Activated CD8-positive, alpha-beta memory T cell treated with anti-CD3 and anti-CD28 coated beads, Interleukin-2, amount 50 U/mL, for 4 hours (primary cell): ENCODE measurements around the gene PCP4.
"Not testable (repeated sequence)": the region's sequence is repeated elsewhere in the genome, so short reads cannot be mapped to it uniquely, and the experiment has no call there.

Experiments
- DNase-seq: peaks from one replicate; pipeline ENCODE4 v3.0.0-alpha.2; 2020

The PCP4 gene

DNA sequence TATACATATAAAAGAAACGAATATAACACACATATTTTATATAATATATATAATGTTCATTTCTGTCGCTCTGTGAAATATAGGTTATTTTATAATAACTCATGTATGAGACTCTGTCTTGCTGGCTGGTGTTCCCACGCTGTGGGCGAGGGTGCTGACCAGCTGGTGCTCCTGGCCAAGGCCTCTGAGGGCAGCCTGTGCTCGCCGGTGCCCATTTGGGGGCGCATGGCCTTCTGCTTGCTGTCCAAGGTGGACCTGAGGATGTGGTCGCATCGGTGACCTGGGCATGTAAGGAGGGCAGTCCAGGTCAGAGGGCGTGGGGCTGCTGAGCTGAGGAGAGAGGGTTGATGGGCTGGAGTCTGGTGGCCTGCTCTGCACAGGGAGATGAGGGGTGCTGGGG lies 1.1 kb upstream of the PCP4 start:
- no peak for DNase-seq

DNA sequence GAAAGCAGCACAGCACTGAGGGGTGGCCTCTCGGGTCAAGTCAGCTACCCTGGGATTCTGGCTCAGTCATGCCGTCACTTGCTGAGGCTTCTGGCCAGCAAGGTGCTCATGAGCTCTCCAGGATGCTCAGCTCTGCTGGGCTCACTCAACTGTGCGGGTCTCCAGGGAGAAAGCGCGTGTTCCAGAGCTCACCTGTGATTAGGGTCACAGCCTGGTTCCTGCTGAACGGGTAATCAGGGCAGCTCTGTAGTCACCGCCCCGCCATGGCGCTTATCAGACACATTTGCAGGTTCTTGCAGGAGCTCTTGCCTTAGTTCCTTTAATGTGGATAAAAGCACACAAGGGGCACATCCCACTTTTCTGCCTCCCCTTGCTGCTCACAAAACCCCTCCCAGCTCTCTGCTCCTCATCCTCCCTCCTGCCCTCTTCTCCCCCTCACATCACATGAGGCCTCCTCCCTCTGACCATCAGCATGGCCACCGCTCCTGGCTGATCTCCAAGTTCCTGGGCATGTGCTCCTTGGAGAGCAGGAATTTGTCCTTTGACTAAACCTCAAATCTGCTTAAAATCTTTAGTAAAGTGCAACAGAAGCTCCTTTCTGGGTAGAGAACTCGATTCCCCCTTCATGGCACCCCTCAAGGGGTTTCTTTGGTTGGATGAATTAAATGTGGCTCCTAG lies 2.0 kb downstream of the PCP4 start:
- DNase-seq: no peak

DNA sequence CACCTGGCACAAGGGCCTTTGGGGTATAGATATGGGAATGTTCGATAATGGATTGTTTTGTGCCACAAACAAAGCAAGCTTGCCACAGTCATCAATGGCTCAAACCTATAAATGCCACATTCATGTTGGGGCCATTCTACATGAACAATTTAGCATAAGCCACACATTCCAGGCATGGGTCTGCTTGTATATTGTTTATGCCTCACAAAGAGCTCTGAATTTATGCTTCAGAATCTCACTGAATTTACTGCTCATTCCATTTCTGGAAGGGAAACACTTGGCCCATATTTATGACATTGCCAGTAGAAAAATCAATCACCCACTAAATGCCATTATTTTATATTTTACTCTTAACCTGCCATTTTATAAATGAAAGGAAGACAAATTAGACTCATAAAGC lies 6.4 kb downstream of the PCP4 start:
- DNase-seq: no peak

DNA sequence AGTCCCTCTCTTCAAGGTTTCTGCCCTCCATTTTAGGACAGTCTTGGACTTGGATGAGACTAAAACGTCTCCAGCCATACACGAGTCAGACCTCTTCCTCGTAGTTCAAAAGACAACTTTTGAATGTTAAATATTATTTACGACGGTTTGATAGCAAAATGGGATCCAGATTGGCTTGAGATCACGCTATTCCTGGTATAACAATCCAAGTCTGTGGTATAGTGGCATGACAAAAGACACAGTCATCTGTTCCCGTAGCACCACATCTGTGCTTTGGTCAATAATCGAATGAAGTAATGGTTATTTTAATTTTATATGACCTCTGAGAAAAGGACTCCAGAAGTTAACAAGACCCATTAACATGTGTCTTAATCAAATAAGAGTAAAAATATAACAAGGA lies 7.0 kb downstream of the PCP4 start:
- no peak for DNase-seq

DNA sequence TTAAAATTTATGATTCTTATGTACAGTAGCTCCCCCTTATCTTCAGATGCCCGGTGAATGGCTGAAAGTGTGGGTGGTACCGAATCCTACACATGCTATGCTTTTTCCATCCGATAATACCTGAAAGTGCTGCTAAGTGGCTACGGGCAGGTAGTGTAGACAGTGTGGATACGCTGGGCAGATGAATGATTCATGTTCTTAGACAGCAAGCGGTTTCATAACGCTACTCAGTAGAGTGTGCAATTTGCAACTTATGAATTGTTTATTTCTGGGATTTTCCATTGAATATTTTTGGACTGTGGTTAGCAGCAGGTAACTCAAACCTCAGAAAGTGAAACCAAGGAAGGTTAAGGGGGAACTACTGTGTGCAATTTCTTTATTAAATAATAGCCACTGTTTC lies 7.5 kb downstream of the PCP4 start:
- no peak for DNase-seq

DNA sequence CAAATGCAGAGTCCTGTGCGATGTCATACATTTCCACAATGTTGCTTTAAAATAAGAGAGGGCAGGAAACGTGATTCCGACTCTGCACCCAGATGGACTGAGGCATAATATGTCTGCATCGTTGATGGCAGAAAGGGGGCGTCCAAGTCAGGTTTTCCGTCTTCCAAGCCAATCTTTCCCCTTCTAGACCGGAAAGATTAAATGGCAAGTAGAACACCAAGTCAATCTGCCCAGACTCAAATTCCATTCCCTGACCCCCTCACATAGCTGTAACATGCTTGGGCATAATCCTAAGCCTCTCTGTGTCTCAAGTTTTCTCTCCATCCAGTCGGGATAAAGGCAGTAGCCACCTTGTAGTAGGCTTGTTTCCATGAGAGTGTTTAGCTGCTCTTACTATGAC lies 14.4 kb downstream of the PCP4 start:
- DNase-seq: no peak

DNA sequence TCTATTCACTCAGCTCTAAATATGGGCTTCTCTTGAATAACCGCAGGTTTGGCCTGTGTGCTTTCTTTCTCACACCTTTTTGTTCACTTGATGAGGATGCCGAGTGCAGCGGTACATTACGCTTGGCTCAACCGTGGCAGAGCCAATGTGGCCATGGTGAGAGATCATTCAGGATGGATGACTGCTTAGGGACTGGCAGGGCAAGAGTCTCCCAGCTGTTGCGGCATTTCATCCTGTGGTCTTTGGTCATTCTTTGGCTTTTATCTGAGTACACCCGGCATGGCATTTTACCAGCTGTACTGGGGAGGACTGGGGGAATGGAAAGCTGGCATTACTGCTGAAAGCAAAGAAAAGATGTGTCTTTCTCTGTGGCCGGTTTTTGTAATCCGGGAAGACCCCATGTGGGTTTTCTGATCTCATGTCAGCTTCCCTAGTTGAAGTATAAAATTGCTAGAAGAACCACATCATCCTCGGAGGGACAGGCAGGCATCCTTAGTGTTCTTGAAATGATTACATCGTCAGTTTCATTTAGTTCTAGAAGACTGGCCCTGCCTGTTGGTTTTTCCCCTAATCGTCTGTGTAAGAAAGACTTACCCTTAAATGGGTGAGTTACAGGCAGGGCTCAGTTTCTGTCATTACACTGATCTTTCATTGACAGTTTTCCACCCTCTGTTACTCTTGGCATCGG lies 15.1 kb downstream of the PCP4 start:
- no peak for DNase-seq

DNA sequence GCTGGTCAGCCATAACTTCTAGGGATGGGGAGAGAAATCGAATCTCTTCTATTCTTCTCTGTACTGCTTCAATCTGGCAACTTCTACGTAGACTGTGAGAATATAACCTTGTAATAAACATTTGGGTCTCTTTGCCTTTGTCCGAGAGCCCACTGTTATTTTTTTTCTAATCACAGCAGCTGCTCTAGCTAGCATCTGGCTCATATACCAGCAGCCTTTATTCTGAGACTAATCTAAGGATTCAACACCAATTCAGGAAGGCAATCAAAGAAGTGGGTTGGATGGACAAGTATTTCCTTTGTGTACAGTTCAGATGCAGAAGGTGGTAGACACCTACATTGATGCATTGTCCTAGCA lies 15.6 kb downstream of the PCP4 start:
- DNase-seq: no peak

DNA sequence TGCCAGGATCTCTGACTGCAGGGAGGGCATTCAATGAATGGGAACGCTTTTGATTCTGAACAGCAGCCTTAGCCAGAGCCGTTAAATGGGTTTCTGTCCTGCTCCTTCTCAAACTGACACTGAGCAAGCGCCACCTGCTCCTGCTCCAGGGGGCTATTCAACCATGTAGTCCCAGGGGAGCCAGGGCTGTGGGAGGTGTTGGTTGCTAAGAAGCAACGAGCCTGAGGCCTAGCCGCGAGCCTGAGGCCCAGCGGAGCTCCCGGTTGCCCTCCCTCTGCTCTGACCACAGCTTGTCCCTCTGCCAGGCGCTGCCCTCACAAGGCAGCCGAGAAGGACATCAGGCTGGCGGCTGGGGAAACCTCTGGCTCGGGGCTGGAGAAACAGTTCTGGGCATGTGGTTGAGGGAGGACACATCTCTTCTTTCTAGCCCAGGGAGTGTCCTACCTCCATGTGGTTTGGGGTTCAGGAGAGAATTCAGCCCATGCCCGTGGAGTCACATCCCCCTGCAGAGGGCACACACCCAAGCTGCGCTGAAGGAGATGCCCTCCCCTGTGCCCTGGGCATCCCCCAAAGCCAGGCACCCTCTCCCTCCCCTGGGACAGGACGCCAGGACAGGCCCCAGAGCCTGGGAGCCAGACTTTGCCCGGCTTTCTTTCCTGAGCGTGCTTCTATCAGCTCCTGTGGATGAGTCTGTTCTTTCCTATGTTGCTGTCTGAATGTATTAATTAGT lies 18.0 kb downstream of the PCP4 start:
- DNase-seq: no peak

DNA sequence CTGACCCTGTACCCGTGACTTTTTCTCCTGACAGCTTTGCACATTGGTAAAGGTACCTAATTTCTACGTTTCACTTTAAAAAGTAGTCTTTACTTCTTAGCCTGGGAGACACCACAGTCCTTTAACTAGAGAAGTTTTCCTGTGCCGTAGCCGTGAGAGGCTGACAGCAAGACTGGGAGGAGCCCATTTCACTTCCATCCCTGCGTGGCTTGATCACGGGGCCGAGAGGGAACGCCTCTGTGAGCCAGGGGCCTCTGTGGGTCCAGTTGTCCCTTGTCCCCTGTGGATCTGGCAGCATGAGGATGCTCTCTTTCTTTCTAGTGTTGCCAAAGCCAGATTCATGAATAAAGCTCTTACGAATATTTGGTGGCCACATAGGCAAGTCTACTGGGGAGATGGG lies 21.6 kb downstream of the PCP4 start:
- no peak for DNase-seq

DNA sequence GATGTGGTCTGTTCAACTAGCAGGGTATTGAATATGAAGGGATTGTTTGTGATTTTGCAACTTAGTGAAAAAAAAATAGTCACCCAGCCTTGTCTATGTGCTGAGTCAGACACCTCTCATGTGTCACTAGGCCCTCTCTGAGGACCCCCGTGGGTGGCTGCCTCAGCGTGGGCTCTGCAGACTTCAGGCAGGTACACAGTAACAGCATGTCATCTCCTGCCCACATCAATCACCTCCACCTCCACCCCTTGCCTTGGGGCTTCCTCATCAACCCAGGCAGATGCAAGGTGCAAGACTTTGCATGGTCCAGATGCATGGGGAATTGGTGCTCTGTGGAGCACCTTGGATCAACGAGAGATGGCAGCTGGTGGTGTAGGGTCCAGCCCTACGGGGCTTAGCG lies 23.9 kb downstream of the PCP4 start:
- no peak for DNase-seq

DNA sequence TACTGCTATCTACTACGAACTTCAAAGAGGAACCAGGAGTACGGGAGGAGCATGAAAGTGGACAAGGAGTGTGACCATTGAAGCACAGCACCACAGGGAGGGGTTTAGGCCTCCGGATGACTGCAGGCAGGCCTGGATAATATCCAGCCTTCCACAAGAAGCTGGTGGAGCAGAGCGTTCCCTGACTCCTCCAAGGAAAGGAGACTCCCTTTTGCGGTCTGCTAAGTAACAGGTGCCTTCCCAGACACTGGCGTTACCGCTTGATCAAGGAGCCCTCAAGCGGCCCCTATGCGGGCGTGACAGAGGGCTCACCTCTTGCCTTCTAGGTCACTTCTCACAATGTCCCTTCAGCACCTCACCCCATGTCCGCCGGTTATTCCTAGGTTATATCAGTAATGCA lies 24.6 kb downstream of the PCP4 start:
- not testable (repeated sequence) for DNase-seq

DNA sequence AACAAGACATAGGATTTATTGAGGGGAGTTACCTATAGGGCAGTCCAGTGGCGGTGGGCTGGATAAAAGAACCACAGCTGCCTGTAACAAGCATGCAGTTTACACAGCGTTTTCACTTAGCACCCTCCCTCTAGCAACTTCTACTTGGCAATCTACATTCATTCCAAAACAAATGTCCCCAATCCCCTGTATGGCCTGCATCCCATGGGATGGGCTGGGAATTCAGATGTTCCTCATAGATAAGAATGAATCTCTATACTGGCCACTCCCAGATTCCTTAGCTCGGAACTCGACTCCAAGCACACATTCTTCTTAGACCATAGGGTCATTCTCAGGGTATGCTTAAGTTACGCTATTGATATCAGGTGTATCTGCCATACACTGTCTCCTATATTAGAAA lies 33.3 kb downstream of the PCP4 start:
- no peak for DNase-seq

DNA sequence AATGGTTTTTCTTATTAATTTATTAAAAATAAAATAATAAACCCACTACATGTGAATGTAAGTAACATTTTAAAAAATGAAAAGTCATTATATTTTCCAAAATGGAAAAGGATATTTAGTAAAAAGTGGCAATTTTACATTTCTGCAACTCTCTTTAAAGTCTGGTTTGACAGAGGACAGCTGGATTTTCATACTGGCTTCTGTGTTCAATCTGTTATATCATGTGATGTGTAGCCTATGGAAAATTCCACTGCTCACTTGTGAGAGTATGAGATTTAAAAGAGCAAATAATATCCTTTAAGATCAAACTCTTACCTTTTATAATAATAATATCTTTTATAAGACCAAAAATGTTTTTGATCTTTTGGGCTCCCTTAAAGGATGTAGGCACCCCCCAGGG lies 33.7 kb downstream of the PCP4 start:
- DNase-seq: no peak

DNA sequence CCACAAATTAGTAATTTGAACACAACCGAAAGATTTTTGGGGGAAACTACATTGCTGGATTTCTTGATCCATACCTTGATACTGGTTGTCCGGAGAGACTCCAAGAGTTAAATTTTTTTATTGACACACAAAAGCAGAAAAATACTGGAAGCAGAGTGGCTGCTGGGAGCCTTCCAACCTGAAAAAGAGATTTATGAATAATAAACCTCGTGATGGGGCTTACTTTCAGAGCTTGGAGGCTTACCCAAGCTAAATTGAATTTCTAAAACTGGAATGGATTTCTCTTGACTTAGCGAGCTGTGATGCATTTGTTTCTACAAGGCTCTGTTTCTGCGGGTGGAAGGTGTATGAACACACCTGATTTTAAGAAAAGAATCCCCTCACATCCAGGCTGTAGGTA lies 35.7 kb downstream of the PCP4 start:
- DNase-seq: no peak

DNA sequence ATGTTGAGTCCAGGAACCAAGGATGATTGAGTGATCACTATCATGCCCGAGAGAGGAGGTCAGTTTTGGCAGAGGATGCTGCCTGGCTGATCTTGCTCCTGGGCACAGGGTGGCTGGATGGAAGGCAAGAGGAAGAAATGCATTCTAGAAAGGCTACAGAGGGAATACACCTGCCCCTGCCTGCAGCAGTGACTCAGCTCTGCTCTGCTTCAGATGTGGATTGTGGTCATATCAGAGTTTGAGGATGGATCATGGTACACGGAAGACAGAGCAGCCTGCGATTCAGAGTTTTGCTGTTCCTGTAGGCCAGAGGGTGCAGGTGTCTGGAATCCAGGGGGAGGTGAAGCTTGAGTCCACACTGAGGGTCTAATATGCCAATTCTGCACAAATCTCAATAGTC lies 37.2 kb downstream of the PCP4 start:
- DNase-seq: no peak

DNA sequence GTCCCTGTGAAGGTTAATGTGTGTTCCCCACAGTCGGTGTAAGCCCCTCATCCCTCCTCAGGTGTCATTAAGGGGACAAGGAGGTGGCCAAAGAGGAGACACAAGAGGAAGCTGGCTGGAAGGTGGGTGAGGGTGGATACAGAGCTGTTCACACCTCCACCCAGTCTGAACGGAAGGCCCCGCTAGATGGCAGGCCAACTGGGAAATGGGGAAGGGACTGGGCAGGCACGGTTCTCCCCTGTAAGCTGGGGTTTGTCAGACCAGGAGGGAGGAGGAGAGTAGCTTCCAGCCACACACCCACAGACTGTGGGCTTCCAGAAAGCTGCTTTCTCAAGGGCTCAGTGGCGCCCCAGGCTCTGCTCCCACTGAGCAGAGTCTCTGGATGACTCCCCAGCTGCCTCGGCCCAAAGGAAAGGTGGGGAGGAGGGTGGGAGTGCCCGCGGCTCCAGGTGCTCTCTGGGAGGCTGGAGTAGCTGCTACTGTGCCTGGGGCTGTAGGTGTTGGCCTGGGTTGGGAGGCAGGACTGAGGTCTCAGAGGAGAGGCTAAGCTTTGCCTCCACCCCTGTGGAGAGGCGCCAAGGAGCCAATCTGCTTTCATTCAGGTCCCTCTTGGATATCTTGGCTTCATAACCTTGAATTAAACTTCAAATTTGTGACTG lies 41.2 kb downstream of the PCP4 start:
- no peak for DNase-seq

DNA sequence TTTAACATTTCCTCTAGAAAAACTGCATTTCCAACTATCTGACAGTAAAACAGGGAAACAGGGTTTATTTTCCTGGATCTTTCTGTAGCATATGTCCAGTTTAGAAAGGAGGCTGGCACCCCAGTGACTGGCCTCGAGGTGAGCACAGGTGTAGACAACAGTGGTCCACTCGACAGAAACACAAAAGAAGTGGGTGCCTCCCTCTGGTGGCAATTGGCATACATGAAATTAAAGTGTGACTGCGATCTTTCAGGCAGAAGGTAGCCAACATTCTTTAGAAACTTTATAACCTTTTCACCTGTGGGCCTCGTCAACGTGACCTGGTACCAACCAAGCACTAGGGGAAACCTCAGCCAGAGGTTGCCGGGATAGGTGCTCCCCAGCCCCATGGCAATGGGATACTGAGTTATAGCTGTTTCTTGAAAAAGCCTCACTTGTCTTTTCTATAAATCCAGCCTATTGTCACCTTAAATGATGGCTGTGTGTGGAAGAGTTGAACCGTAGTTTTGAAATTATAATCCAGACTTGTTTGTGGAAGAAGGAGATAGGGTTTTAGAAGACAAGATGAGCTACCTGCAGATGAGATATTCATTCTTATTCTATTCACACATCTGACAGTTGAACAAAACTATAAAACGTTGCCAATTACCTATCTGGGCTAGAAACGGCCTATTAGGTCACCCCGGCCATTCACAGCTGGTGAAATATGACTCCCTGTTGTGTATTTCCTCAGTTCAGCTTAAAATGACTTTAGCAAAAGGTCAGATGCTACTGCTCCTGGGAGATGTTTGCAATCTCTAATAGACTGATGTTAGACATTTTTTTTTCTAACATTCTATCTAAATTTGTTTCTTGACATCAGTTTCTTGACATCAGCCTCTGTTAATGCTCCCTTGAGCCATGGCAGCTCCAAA lies 44.3 kb downstream of the PCP4 start:
- no peak for DNase-seq

DNA sequence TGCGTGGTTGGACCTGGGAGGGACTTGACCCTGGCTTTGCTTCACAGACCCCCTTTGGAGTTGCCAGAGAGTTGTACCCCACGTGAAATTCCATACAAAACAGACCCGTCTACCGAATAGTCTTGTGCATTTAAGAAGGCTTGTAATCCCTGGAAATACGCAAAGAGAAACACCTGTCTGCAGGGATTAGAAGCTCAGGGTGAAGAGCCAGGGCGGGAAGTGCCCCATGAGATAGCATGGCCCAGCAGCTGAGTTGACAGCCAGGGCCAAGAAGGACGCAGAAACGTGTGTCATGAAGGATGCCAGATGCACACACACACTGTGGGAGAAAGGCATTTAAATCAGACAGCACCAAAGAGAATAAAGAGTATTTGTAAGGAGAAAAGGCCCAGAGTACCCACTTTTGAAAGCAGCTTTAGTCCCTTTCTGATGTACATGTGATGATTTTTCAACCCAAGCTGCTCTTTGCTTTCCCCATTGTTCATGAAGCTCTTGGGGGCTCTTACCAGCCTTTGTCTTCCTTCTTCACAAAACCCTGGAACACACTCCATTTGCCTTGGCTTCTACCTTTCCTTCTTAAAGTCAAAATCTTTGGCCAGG lies 46.6 kb downstream of the PCP4 start:
- no peak for DNase-seq

DNA sequence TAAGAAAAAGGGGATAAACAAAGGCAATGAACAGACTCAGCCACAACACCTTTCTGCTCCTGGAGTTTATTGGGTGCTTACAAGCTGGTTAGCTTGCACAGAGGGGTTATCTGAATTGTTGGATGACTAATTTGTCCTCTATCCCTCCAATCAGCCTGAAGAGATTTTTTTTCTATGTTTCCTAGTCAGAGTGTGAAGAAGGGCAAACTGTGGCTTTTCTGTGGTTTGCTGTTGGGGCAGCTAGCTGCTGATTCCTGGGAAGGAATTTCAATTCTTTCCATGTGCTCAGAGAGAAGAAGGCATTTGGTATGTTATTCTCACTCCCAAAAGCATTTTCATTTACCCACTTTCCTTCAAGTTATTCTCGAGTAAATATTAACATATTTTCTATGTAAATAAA lies 48.6 kb downstream of the PCP4 start:
- no peak for DNase-seq

DNA sequence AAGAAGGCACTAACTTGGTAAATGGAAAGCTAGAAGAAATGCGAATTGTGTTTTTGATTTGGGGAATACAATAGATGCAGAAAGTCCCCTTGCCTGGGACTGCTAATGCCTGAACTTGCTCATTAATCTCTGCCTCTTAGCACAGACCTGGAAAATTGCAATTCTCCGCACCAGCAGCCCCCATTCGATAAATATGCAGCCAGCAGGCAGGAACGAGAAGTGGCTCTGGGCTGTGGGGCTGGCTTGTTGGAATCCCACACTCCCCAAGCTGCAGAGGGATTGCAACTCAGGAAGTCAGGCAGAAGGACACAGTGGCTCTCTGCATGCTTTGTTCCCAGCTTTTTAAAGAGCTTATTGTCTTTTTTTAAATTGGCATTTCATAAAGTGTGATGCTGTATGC lies 51.3 kb downstream of the PCP4 start:
- DNase-seq: no peak

DNA sequence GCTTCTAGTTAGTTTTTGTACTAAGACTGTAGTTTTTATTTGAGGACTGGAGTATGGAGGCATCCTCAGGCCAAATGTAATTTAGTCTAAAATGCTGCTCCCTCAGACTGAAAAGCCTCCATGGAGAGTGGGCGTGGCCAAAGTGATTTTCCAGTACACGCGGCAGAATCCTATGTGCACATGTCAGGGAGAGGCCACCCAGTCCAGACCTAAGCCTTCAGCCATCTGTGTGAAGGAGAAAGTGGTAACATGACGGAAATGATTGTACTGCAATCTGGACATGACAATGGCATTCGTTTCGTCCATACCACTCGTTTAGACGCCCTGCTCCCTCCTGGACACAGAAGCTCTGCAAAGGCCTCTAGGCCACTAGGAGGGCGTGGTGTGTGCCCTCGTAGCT lies 56.2 kb downstream of the PCP4 start:
- no peak for DNase-seq
